Measurements from ENCODE around the gene CBX8.

DNA sequence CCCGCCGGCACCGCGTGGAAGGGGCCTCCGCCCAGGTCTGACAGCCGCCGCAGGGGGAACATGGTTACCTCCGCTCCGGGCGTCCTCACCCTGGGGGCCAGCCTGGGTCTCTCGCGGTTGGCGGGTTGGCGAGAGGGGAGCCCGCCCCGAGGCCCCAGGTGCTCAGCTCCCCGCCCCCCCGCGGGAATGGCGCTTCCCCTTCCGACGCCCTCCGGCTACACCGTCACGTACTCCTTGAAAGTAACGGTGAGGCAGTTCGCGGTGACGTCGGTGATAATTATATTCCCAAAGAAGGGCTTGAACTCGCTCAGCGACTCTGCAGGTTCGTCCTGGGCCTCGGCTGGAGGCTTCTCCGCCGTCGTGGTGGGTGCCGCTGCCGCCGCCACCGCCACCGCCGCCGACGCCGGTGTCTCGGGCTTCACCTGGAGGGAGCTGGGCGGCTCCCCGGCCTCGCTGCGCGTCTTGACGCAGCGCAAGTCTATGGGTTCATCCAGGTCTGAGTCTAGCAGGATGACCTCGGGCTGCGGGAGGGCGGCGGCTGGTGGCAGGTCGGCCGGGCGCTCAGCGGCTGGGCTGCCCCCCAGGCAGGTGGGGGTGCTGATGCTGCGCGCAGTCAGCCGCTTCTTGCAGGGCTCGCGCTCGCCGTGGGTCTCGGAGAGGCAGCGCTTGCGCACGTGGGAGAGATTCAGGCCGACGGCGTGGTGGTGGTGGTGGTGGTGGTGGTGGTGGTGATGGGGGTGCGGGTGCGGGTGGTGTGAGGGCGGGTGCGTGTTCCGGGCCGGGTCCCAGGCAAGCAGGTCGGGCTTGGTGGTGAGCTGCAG, 37.1 kb upstream of the CBX8 start:
- TF ChIP-seq, protein P1, sequence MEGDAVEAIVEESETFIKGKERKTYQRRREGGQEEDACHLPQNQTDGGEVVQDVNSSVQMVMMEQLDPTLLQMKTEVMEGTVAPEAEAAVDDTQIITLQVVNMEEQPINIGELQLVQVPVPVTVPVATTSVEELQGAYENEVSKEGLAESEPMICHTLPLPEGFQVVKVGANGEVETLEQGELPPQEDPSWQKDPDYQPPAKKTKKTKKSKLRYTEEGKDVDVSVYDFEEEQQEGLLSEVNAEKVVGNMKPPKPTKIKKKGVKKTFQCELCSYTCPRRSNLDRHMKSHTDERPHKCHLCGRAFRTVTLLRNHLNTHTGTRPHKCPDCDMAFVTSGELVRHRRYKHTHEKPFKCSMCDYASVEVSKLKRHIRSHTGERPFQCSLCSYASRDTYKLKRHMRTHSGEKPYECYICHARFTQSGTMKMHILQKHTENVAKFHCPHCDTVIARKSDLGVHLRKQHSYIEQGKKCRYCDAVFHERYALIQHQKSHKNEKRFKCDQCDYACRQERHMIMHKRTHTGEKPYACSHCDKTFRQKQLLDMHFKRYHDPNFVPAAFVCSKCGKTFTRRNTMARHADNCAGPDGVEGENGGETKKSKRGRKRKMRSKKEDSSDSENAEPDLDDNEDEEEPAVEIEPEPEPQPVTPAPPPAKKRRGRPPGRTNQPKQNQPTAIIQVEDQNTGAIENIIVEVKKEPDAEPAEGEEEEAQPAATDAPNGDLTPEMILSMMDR (IDR thresholded peaks at IDR 0.05) = no peak
- TF ChIP-seq POLR2A (IDR thresholded peaks at IDR 0.05; ENCODE audit: low read depth) = no peak
